GM12878 (cell line): ENCODE data around the gene SLC22A23. TPM values are rescaled to one million over a fixed set of nuclear protein-coding genes. Genes with fewer than 3 reads are reported as not detected.

Source experiments
- ATAC-seq: fragments of 200-7000 bp; cut with Tn5 transposase; 3 replicates; pipeline ENCODE4 v1.9.1; 2020; ENCODE audit warnings: mild to moderate bottlenecking, moderate library complexity
- BruUV-seq: library from RNA; stranded (reverse); fragments of 400-500 nt; replicated peaks from 2 replicates; lab custom pipeline; 2021; lab: Mats Ljungman, UMichigan
- CTCF ChIA-PET: fragments of 300-600 bp; sonication (Branson Sonifier 250); formaldehyde crosslinking; extraction: SDS; loops from one replicate; lab custom pipeline; 2021; ENCODE audit warnings: inconsistent platforms; lab: Yijun Ruan, JAX
- POLR2A ChIA-PET: fragments of 350-600 bp; formaldehyde crosslinking; extraction: SDS; loops from one replicate; lab custom pipeline; 2021; ENCODE audit warnings: inconsistent platforms; lab: Charles Lee
- RAD21 ChIA-PET: fragments of 300-600 bp; sonication (Branson Sonifier 250); formaldehyde crosslinking; loops from one replicate; lab custom pipeline; 2023; ENCODE audit warnings: antibody characterized with exemption; ENCODE audit not compliant: unreplicated experiment; lab: Charles Lee
- SMC1A ChIA-PET: fragments of 300-600 bp; sonication (Branson Sonifier 250); formaldehyde crosslinking; loops from one replicate; lab custom pipeline; 2023; ENCODE audit not compliant: unreplicated experiment, uncharacterized antibody; lab: Charles Lee
- DNase-seq: peaks from one replicate; pipeline ENCODE4 v3.0.0-alpha.2; 2011; ENCODE audit warnings: low read depth, low spot score
- FAIRE-seq: peaks from 3 replicates; lab custom pipeline; 2011; peaks lifted over from hg19 to GRCh38; lab: Jason Lieb, UNC
- H2AFZ ChIP-seq: 2 replicates; pipeline ENCODE4 v1.6.0; 2011; ENCODE audit warnings: low read depth, low read length, control low read depth; ENCODE audit not compliant: control insufficient read depth
- H3K27ac ChIP-seq: 2 replicates; pipeline ENCODE4 v1.5.1; 2011; ENCODE audit warnings: control low read depth; ENCODE audit not compliant: control insufficient read depth, insufficient read depth
- H3K27me3 ChIP-seq, 2 experiments: replicated peaks in 1 of 2; 2 replicates each; pipeline versions ENCODE4 v1.6.0 to v1.6.1; 2011; ENCODE audit warnings: low read length in 1 of 2; ENCODE audit not compliant: control insufficient read depth in 2 of 2, insufficient read depth in 2 of 2
- H3K36me3 ChIP-seq, 2 experiments: 2 replicates each; pipeline ENCODE4 v1.5.1; 2011; ENCODE audit warnings: low read length in 1 of 2; ENCODE audit not compliant: control insufficient read depth in 2 of 2, insufficient read depth in 2 of 2
- H3K4me1 ChIP-seq: 2 replicates; pipeline ENCODE4 v1.6.1; 2011; ENCODE audit warnings: mild to moderate bottlenecking, low read length, moderate library complexity, mixed read lengths; ENCODE audit not compliant: control insufficient read depth, insufficient read depth
- H3K4me2 ChIP-seq: 2 replicates; pipeline ENCODE4 v1.6.0; 2011; ENCODE audit warnings: control low read depth; ENCODE audit not compliant: control insufficient read depth, insufficient read depth
- H3K4me3 ChIP-seq: fragments of 200-600 bp; sonication (generic); 2 replicates; pipeline ENCODE4 v1.5.1; 2016
- H3K79me2 ChIP-seq: 2 replicates; pipeline ENCODE4 v1.6.0; 2011; ENCODE audit warnings: low read length; ENCODE audit not compliant: control insufficient read depth, insufficient read depth
- H3K9ac ChIP-seq: 2 replicates; pipeline ENCODE4 v1.8.0; 2011; ENCODE audit warnings: low read length, control low read depth, mixed read lengths; ENCODE audit not compliant: control insufficient read depth, insufficient read depth
- H3K9me3 ChIP-seq: replicated peaks from 3 replicates; pipeline ENCODE4 v1.5.1; 2011; ENCODE audit warnings: mild to moderate bottlenecking, low read length; ENCODE audit not compliant: control insufficient read depth, insufficient read depth
- H4K20me1 ChIP-seq: 2 replicates; pipeline ENCODE4 v1.6.0; 2011; ENCODE audit not compliant: control insufficient read depth, insufficient read depth
- CREM ChIP-seq: IDR thresholded peaks from 2 replicates; pipeline ENCODE4 v1.6.1; 2014; ENCODE audit warnings: antibody characterized with exemption, low read depth
- RB1 ChIP-seq: fragments of 450-650 bp; formaldehyde crosslinking; IDR thresholded peaks from 2 replicates; pipeline ENCODE4 v1.6.1; 2017; ENCODE audit warnings: mild to moderate bottlenecking, borderline replicate concordance
- SIX5 ChIP-seq: IDR thresholded peaks from 2 replicates; pipeline ENCODE4 v1.6.1; 2011; ENCODE audit warnings: mild to moderate bottlenecking, low read depth, low read length, moderate library complexity; ENCODE audit not compliant: severe bottlenecking
- WGBS: methylation state at CpG from one replicate; pipeline ENCODE4 v1.1.6; 2016; ENCODE audit warnings: low lambda C conversion rate; ENCODE audit not compliant: insufficient replicate concordance, insufficient coverage; ENCODE audit errors: missing lambda C conversion rate; 5-methylcytosine and 5-hydroxymethylcytosine counted together
- in situ Hi-C: fragments of 300-500 bp; cut with MboI; formaldehyde crosslinking; loops from 9 replicates; pipeline ENCODE4 v1.14.3; 2018; ENCODE audit warnings: mixed read lengths
- intact Hi-C: fragments of 100-400 bp; cut with micrococcal nuclease; formaldehyde crosslinking; loops from one replicate; pipeline ENCODE4 v1.14.2; 2022; ENCODE audit not compliant: unreplicated experiment
- polyA plus RNA-seq, 11 experiments: library from polyadenylated mRNA; depleted of rRNA in 4 of 11; unstranded in 6 of 11; stranded (reverse) in 5 of 11; fragments of >200 nt; fragmentation: Nextera tagmentation in 4 of 11; fragmentation: Illumina TruSeq in 1 of 11; extraction: Ambion mirVana in 4 of 11; extraction: Trizol in 1 of 11; gene quantifications; 1 replicate in 1 of 11; 2 replicates in 10 of 11; pipeline versions ENCODE4 v1.2.1 to v1.2.3, GENCODE V29; 2011 to 2016; ENCODE audit warnings: inconsistent platforms in 2 of 11, missing spikeins in 2 of 11, low read depth in 1 of 11
- total RNA-seq, 4 experiments: library from RNA; depleted of rRNA in 3 of 4; stranded (reverse); fragments of >200 nt in 3 of 4; fragmentation: Illumina TruSeq in 1 of 4; extraction: Trizol in 1 of 4; gene quantifications; 2 replicates each; pipeline versions ENCODE4 v1.2.1 to v1.2.3, GENCODE V29; 2013 to 2021
- TF ChIP-seq, protein P1 (sequence below): IDR thresholded peaks from 2 replicates; pipeline ENCODE4 v1.6.1; 2012; ENCODE audit warnings: improper control_type of control experiment, low read depth, low read length; ENCODE audit not compliant: insufficient replicate concordance
- TF ChIP-seq, protein P2 (sequence below): IDR thresholded peaks from 2 replicates; pipeline ENCODE4 v1.6.1; 2011; ENCODE audit warnings: low read depth, low read length, improper control_type of control experiment, borderline replicate concordance
- TF ChIP-seq, protein P3 (sequence below): IDR thresholded peaks from 2 replicates; pipeline ENCODE4 v1.6.1; 2011; ENCODE audit warnings: low read depth, mild to moderate bottlenecking, low read length, moderate library complexity, borderline replicate concordance; ENCODE audit errors: extremely low read depth

SLC22A23 gene
- total and polyA plus RNA-seq, 10 of the 15 experiments (the other 5 are each of a cell fraction or from before 2014, with no cell fraction given), result 0.20 to 2.4 (median 0.74) TPM

DNA sequence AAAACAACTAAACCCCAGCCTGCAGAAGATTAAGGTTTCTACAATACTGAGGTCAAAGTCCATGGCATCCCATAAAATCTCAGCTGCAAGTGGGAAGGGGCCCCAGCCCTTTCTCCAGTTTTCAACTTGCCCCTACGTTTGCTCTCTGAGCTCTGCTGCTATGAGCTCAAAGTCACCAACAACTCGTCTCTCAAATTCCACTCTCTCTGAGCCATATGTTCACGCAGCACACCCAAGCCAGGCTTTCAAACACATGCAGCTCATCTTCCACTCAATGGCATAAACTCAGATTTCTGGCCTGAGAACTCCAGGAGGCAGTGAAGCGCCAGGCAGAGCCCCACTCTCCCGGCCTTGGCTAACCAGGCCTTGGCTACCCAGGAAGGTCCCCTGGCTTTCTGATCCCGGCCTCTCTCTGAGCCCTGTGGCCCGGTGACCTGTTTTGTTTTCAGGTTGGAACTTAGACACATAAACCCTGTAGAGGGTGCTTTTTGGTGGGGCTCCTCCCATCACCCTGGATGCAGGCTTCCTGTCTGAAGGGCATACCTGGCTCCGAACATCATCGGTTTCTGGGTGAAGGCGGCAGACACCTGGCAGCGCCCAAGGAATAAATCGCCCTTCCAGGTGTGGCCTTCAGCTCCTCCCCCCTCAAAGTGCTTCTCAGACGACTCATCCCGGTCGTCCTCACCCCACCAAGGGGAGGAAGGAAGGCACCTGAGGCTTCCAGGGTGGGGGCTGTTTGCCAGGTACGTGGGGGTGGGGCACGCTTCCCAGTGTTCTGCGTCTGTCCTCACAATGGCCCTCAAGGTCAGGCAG is 12.4 kb downstream of the SLC22A23 start (continued):
- TF ChIP-seq, protein P1, sequence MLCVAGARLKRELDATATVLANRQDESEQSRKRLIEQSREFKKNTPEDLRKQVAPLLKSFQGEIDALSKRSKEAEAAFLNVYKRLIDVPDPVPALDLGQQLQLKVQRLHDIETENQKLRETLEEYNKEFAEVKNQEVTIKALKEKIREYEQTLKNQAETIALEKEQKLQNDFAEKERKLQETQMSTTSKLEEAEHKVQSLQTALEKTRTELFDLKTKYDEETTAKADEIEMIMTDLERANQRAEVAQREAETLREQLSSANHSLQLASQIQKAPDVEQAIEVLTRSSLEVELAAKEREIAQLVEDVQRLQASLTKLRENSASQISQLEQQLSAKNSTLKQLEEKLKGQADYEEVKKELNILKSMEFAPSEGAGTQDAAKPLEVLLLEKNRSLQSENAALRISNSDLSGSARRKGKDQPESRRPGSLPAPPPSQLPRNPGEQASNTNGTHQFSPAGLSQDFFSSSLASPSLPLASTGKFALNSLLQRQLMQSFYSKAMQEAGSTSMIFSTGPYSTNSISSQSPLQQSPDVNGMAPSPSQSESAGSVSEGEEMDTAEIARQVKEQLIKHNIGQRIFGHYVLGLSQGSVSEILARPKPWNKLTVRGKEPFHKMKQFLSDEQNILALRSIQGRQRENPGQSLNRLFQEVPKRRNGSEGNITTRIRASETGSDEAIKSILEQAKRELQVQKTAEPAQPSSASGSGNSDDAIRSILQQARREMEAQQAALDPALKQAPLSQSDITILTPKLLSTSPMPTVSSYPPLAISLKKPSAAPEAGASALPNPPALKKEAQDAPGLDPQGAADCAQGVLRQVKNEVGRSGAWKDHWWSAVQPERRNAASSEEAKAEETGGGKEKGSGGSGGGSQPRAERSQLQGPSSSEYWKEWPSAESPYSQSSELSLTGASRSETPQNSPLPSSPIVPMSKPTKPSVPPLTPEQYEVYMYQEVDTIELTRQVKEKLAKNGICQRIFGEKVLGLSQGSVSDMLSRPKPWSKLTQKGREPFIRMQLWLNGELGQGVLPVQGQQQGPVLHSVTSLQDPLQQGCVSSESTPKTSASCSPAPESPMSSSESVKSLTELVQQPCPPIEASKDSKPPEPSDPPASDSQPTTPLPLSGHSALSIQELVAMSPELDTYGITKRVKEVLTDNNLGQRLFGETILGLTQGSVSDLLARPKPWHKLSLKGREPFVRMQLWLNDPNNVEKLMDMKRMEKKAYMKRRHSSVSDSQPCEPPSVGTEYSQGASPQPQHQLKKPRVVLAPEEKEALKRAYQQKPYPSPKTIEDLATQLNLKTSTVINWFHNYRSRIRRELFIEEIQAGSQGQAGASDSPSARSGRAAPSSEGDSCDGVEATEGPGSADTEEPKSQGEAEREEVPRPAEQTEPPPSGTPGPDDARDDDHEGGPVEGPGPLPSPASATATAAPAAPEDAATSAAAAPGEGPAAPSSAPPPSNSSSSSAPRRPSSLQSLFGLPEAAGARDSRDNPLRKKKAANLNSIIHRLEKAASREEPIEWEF, result no peak
- no peak for TF ChIP-seq CREM
- TF ChIP-seq, all 136 proteins: peak for 0

DNA sequence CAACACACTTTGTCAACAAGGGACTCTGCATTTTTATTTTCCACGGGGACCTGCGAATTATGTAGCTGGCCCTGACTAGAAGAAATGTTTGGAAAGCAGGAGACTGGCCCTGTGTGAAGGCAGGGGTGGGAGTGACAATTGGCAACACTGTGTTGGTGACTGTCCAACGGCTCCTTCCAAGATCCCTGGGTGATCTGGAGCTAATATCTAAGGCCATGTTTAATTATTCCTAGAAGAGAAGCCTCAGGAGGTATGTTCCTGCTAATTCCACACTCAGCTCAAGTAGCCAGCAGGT is 13.7 kb downstream of the SLC22A23 start:
- TF ChIP-seq, protein P2, sequence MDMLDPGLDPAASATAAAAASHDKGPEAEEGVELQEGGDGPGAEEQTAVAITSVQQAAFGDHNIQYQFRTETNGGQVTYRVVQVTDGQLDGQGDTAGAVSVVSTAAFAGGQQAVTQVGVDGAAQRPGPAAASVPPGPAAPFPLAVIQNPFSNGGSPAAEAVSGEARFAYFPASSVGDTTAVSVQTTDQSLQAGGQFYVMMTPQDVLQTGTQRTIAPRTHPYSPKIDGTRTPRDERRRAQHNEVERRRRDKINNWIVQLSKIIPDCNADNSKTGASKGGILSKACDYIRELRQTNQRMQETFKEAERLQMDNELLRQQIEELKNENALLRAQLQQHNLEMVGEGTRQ, result no peak
- TF ChIP-seq SIX5, result no peak
- TF ChIP-seq RB1, result no peak
- TF ChIP-seq, protein P3, sequence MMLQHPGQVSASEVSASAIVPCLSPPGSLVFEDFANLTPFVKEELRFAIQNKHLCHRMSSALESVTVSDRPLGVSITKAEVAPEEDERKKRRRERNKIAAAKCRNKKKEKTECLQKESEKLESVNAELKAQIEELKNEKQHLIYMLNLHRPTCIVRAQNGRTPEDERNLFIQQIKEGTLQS, result no peak
- Histone ChIP-seq H3K4me3 (no peak overlapping the region), H3K9ac (no peak overlapping the region), H2AFZ (no peak overlapping the region), H3K79me2 (no peaks in the 10 kb centered on the region), H4K20me1 (no peaks in the 10 kb centered on the region), H3K27ac (no peak overlapping the region), H3K4me1 (no peaks in the 10 kb centered on the region; the same call in 1 of the 2 replicates), H3K9me3 (no peaks in the 10 kb centered on the region), H3K27me3 (no peaks in the 10 kb centered on the region; a peak in 1 of 4 replicates), H3K4me2 (no peak overlapping the region), H3K36me3 (no peaks in the 10 kb centered on the region)
- DNase-seq, result no peak
- in situ Hi-C loops (no loop called here), intact Hi-C loops (no loop called here)
- ATAC-seq, result no peak
- BruUV-seq, result no TSS peak
- ChIA-PET SMC1A (interaction anchor here (0.7 to 2.0 kb wide), 5 partner anchors 11 to 170 kb away, joined by 3 to 5 read pairs (median 3); no protein-coding TSS in a partner anchor), POLR2A (no interaction called here), CTCF (interaction anchor here (0.6 to 1.2 kb wide), 4 partner anchors 10 to 72 kb away, joined by 3 to 4 read pairs (median 3); no protein-coding TSS in a partner anchor), RAD21 (interaction anchor here (1.6 to 1.9 kb wide), 2 partner anchors 10 to 11 kb away, joined by 4 to 8 read pairs; no protein-coding TSS in a partner anchor)
- FAIRE-seq, result no peak
- 4% methylated on average over 3 of the region's 3 CpGs for WGBS
